GM12801 (cell line): ENCODE results near the gene IAH1.

Experiments
- TF ChIP-seq, protein P1 (sequence below): IDR thresholded peaks from one replicate; pipeline ENCODE4 v1.5.1; 2011; ENCODE audit warnings: control low read depth; ENCODE audit not compliant: insufficient read length; ENCODE audit errors: extremely low read depth

IAH1 gene, protein sequence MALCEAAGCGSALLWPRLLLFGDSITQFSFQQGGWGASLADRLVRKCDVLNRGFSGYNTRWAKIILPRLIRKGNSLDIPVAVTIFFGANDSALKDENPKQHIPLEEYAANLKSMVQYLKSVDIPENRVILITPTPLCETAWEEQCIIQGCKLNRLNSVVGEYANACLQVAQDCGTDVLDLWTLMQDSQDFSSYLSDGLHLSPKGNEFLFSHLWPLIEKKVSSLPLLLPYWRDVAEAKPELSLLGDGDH

GRCh38 chr2:9474361-9475057 lies at the start of gene IAH1:
IAH1 (plus strand) TSS chr2:9474551; CDS start chr2:9474567, 16 bp downstream.
- TF ChIP-seq, protein P1, sequence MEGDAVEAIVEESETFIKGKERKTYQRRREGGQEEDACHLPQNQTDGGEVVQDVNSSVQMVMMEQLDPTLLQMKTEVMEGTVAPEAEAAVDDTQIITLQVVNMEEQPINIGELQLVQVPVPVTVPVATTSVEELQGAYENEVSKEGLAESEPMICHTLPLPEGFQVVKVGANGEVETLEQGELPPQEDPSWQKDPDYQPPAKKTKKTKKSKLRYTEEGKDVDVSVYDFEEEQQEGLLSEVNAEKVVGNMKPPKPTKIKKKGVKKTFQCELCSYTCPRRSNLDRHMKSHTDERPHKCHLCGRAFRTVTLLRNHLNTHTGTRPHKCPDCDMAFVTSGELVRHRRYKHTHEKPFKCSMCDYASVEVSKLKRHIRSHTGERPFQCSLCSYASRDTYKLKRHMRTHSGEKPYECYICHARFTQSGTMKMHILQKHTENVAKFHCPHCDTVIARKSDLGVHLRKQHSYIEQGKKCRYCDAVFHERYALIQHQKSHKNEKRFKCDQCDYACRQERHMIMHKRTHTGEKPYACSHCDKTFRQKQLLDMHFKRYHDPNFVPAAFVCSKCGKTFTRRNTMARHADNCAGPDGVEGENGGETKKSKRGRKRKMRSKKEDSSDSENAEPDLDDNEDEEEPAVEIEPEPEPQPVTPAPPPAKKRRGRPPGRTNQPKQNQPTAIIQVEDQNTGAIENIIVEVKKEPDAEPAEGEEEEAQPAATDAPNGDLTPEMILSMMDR: no peak

DNA sequence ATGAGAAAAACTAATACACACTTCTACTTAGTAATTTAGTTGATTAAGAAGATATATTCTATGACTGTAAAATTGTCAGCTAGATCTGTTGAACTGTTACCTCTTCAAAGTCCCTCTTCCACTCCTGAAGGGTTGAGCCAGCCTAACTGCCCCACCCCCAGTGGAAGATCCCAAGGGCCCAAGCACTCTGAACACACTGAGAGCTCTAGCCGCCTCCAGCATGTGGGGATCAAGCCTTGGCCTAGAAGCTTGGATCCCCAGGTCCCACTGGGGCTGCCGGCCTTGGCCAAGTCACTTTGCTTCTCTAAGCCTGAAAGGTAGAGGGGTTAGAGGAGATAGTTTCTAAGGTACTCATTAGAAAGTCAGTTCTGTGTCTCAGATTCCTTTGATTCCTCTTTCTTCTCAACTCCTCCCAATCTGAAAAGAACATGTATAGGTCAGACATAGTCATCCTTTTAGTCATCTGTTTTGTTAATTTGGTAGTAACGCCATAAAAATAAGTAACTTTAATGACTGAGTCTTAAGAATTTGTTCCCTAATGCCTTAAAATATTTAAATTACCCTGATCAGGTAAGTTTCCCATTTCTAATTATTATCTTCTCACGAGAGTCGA lies 45.3 kb upstream of the IAH1 start:
- TF ChIP-seq, protein P1: no peak

- TF ChIP-seq, protein P1: no peak
Measured at GRCh38 chr2:9430316-9431293, 43.7 kb upstream of the IAH1 start.

- TF ChIP-seq, protein P1: no peak
Measured at GRCh38 chr2:9434489-9434888, 39.9 kb upstream of the IAH1 start.

DNA sequence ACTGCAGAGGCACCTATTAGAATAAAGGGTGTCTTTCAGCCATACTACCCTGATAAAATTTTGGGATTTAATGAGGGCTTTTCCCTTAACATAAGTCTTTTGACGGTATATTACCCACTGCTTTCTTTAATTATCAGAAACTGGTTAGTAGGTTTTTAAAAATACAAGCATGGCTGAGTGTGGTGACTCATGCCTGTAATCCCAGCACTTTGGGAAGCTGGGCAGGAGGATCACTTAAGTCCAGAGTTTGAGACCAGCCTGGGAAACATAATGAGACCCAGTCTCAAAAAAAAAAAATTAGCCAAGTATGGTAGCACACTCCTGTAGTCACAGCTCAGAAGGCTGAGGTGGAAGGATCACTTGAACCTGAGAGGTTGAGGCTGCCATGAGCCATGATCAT lies 34.8 kb upstream of the IAH1 start:
- TF ChIP-seq, protein P1: no peak

DNA sequence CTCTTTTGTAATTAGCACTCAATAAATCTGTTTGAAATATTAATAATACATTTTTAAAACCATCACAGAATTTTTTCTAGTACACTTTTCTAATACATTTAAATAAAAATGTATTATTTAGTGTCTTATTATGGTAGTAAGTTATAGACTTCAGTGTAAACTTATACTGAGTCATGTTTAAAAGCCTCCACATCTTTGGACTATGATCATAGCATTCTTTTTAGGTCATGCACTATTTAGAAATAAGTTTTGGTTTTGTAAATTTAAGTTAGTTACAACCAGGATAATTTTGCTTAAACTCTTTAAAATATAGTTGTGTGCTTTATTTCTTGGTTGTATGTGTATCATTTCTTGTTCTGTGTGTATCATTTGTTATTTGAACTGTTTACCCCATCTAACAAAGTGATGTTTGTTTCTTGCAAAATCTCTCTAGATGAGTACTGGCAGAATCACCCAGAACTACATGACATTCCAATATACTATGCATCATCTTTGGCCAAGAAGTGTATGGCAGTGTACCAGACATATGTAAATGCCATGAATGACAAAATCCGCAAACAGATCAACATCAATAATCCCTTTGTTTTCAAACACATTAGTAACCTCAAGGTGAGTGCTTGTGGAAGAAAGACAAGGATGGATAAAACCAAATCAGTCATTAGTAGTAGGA lies 34.2 kb upstream of the IAH1 start:
- TF ChIP-seq, protein P1: no peak
